ENCODE results near the gene TMEM259. TPM values are rescaled to one million over a fixed set of nuclear protein-coding genes. Genes with fewer than 3 reads are reported as not detected.

TMEM259 gene
- total and polyA plus RNA-seq, 2 of the 13 experiments (the other 11 are each of a cell fraction or from before 2014, with no cell fraction given), result 64.7 to 164 TPM

DNA sequence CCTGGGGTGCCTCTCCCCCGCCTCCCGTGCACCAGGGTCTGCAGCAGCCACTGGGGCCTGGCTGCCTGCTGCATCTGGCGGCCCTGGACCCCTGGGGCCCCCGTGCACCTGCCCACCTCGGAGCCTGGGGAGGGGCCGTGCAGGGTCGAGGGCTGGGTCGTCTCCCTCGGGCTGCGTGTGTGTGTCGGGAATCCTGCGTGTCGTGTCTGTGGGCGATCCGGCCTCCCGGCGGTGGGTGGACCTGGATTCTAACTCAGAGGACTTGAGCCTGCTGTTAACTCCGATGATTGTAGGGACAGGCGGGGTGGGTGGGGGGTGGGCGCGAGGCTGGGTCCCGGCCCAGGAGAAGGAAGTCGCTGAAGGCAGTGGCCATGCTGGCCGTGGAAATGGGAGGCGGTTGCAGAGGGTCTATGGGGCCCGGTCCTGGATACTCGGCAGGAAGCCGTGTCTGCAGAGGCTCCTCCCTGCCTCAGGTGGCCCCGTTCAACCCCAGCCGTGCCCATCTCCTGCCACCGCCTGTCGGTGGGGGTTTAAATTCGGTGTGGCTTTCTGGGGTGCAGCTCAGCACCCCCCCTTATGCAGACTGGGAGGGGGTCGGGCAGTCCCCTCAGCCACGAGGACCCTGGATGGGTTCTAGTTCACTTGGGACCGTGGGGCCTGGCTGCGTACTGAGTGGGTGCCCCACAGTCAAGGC lies 46.2 kb downstream of the TMEM259 start:
- ATAC-seq, result no peak
- CTCF ChIA-PET (ENCODE audit: low intra/inter-chr PET ratio, low total read pairs), result no interaction called here
- no peak for DNase-seq (ENCODE audit: low spot score)
- Histone ChIP-seq H2AFZ (ENCODE audit: low read length) (no peak overlapping the region), H4K20me1 (ENCODE audit: insufficient read depth, low read length) (no peaks in the 10 kb centered on the region), H3K4me3 (replicated peaks in 1 of 3; ENCODE audit: insufficient read depth in 1 of 3, low read depth in 2 of 3, low read length in 3 of 3) (no peak overlapping the region), H3K27ac (ENCODE audit: extremely low read length, insufficient read depth, low read length) (no peak overlapping the region), H3K4me1 (ENCODE audit: insufficient read depth, low read length) (peaks cover 5% of the 10 kb centered on the region), H3K9ac (ENCODE audit: insufficient read depth, low read depth, low read length) (no peak overlapping the region), H3K27me3 (ENCODE audit: control insufficient read depth in 1 of 2, insufficient read depth in 2 of 2, low read length in 2 of 2) (no peaks in the 10 kb centered on the region), H3K79me2 (ENCODE audit: insufficient read depth, low read length) (peaks cover 2% of the 10 kb centered on the region), H3K36me3 (replicated peaks in 1 of 2; ENCODE audit: control insufficient read depth in 1 of 2, insufficient read depth in 2 of 2, low read length in 2 of 2) (peaks cover 19 to 22% of the 10 kb centered on the region in 2 experiments), H3K4me2 (ENCODE audit: low read depth, low read length) (no peak overlapping the region), H3K9me3 (ENCODE audit: low read length) (no peaks in the 10 kb centered on the region)
- WGBS (ENCODE audit: low lambda C conversion rate), result 93% methylated on average over 32 of the region's 37 CpGs
- POLR2A ChIA-PET, result no interaction called here
- in situ Hi-C loops (cut with HindIII; ENCODE audit: extremely low pct_ligation_motif_present, low pct_unique_long_range_greater_than_20kb), result no loop called here
- no TSS peak for BruUV-seq (replicated peaks)
- no peak for FAIRE-seq
- intact Hi-C loops (cut with micrococcal nuclease; ENCODE audit: unreplicated experiment), result no loop called here
- TF ChIP-seq, protein P1, sequence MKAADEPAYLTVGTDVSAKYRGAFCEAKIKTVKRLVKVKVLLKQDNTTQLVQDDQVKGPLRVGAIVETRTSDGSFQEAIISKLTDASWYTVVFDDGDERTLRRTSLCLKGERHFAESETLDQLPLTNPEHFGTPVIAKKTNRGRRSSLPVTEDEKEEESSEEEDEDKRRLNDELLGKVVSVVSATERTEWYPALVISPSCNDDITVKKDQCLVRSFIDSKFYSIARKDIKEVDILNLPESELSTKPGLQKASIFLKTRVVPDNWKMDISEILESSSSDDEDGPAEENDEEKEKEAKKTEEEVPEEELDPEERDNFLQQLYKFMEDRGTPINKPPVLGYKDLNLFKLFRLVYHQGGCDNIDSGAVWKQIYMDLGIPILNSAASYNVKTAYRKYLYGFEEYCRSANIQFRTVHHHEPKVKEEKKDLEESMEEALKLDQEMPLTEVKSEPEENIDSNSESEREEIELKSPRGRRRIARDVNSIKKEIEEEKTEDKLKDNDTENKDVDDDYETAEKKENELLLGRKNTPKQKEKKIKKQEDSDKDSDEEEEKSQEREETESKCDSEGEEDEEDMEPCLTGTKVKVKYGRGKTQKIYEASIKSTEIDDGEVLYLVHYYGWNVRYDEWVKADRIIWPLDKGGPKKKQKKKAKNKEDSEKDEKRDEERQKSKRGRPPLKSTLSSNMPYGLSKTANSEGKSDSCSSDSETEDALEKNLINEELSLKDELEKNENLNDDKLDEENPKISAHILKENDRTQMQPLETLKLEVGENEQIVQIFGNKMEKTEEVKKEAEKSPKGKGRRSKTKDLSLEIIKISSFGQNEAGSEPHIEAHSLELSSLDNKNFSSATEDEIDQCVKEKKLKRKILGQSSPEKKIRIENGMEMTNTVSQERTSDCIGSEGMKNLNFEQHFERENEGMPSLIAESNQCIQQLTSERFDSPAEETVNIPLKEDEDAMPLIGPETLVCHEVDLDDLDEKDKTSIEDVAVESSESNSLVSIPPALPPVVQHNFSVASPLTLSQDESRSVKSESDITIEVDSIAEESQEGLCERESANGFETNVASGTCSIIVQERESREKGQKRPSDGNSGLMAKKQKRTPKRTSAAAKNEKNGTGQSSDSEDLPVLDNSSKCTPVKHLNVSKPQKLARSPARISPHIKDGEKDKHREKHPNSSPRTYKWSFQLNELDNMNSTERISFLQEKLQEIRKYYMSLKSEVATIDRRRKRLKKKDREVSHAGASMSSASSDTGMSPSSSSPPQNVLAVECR (CRISPR knock-in tag; IDR thresholded peaks at IDR 0.05; ENCODE audit: borderline replicate concordance), result no peak
- peak; percentile 77 for TF ChIP-seq AGO1 (IDR thresholded peaks at IDR 0.05; ENCODE audit: low read depth, low read length, poor library complexity, severe bottlenecking)
- TF ChIP-seq, protein P2, sequence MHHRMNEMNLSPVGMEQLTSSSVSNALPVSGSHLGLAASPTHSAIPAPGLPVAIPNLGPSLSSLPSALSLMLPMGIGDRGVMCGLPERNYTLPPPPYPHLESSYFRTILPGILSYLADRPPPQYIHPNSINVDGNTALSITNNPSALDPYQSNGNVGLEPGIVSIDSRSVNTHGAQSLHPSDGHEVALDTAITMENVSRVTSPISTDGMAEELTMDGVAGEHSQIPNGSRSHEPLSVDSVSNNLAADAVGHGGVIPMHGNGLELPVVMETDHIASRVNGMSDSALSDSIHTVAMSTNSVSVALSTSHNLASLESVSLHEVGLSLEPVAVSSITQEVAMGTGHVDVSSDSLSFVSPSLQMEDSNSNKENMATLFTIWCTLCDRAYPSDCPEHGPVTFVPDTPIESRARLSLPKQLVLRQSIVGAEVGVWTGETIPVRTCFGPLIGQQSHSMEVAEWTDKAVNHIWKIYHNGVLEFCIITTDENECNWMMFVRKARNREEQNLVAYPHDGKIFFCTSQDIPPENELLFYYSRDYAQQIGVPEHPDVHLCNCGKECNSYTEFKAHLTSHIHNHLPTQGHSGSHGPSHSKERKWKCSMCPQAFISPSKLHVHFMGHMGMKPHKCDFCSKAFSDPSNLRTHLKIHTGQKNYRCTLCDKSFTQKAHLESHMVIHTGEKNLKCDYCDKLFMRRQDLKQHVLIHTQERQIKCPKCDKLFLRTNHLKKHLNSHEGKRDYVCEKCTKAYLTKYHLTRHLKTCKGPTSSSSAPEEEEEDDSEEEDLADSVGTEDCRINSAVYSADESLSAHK (CRISPR knock-in tag; IDR thresholded peaks at IDR 0.05; ENCODE audit: borderline replicate concordance), result no peak
- TF ChIP-seq RBFOX2 (IDR thresholded peaks at IDR 0.05; ENCODE audit: low read depth, low read length), result peak; percentile 53; the same call in 1 of the 2 replicates
- TF ChIP-seq HDAC2 (CRISPR knock-in tag; IDR thresholded peaks at IDR 0.05), result no peak
- TF ChIP-seq SMAD1 (CRISPR knock-in tag; IDR thresholded peaks at IDR 0.05; ENCODE audit: borderline replicate concordance, low read depth), result no peak
- no peak for TF ChIP-seq ZNF776 (CRISPR knock-in tag; IDR thresholded peaks at IDR 0.05)
- no peak for TF ChIP-seq ZFP62 (CRISPR knock-in tag; IDR thresholded peaks at IDR 0.05)
- peak; percentile 94 for TF ChIP-seq AKAP8 (CRISPR knock-in tag; IDR thresholded peaks at IDR 0.05)
- TF ChIP-seq RBM39 (IDR thresholded peaks at IDR 0.05; ENCODE audit: low read depth, low read length, poor library complexity, severe bottlenecking), result no peak
- peak; percentile 99 for TF ChIP-seq AGO2 (optimal IDR thresholded peaks at IDR 0.05; ENCODE audit: low read depth, low read length)
- no peak for TF ChIP-seq GATAD2A (CRISPR knock-in tag; IDR thresholded peaks at IDR 0.05)
- TF ChIP-seq RBM22 (optimal IDR thresholded peaks at IDR 0.05; ENCODE audit: low read length), result peak; percentile 78
- TF ChIP-seq PCBP1 (IDR thresholded peaks at IDR 0.05; ENCODE audit: borderline replicate concordance, low read depth, low read length), result peak; percentile 87; the same call in 1 of the 2 replicates
- peak; percentile 50; the same call in 1 of the 2 replicates for TF ChIP-seq ZBTB38 (CRISPR knock-in tag; IDR thresholded peaks at IDR 0.05)
- TF ChIP-seq, protein P3, sequence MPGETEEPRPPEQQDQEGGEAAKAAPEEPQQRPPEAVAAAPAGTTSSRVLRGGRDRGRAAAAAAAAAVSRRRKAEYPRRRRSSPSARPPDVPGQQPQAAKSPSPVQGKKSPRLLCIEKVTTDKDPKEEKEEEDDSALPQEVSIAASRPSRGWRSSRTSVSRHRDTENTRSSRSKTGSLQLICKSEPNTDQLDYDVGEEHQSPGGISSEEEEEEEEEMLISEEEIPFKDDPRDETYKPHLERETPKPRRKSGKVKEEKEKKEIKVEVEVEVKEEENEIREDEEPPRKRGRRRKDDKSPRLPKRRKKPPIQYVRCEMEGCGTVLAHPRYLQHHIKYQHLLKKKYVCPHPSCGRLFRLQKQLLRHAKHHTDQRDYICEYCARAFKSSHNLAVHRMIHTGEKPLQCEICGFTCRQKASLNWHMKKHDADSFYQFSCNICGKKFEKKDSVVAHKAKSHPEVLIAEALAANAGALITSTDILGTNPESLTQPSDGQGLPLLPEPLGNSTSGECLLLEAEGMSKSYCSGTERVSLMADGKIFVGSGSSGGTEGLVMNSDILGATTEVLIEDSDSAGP (CRISPR knock-in tag; IDR thresholded peaks at IDR 0.05; ENCODE audit: borderline replicate concordance), result 0 out of 2 replicates have a peak, but pooled peaks have one; percentile 13

Measured in HepG2 (cell line).